ENCODE data around the gene USP20. TPM values are rescaled to one million over a fixed set of nuclear protein-coding genes. Genes with fewer than 3 reads are reported as not detected.

Gene USP20
- total and polyA plus RNA-seq, 10 of the 15 experiments (the other 5 are each of a cell fraction or from before 2014, with no cell fraction given): 0.66 to 23.3 (median 11.0) TPM

- no peak for TF ChIP-seq IRF4 (IDR thresholded peaks at IDR 0.05; ENCODE audit: low read depth, low read length)
- no peak for TF ChIP-seq PBX3 (IDR thresholded peaks at IDR 0.05; ENCODE audit: insufficient replicate concordance, low read depth, low read length)
- no peak for TF ChIP-seq CEBPB (IDR thresholded peaks at IDR 0.05; ENCODE audit: borderline replicate concordance in 1 of 2, low read depth in 2 of 2, low read length in 2 of 2)
- no peak for TF ChIP-seq HDGF (IDR thresholded peaks at IDR 0.05)
- TF ChIP-seq, protein P1, sequence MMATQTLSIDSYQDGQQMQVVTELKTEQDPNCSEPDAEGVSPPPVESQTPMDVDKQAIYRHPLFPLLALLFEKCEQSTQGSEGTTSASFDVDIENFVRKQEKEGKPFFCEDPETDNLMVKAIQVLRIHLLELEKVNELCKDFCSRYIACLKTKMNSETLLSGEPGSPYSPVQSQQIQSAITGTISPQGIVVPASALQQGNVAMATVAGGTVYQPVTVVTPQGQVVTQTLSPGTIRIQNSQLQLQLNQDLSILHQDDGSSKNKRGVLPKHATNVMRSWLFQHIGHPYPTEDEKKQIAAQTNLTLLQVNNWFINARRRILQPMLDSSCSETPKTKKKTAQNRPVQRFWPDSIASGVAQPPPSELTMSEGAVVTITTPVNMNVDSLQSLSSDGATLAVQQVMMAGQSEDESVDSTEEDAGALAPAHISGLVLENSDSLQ (IDR thresholded peaks at IDR 0.05): peak; percentile 48; the same call in 1 of the 2 replicates
- TF ChIP-seq SMAD1 (IDR thresholded peaks at IDR 0.05; ENCODE audit: low read depth, partially characterized antibody): no peak
- TSS peak; percentile 28 for BruUV-seq (replicated peaks)
- Histone ChIP-seq H3K36me3 (ENCODE audit: control insufficient read depth in 2 of 2, insufficient read depth in 2 of 2, low read length in 1 of 2) (peaks cover 7 to 21% of the 10 kb centered on the region in 2 experiments), H3K27ac (ENCODE audit: control insufficient read depth, insufficient read depth) (no peak overlapping the region), H2AFZ (ENCODE audit: control insufficient read depth, low read depth, low read length) (no peak overlapping the region), H3K4me3 (no peak overlapping the region), H3K9ac (ENCODE audit: control insufficient read depth, insufficient read depth, low read length) (no peak overlapping the region), H3K4me1 (ENCODE audit: control insufficient read depth, insufficient read depth, low read length) (peaks cover 3% of the 10 kb centered on the region), H3K4me2 (ENCODE audit: control insufficient read depth, insufficient read depth) (no peak overlapping the region), H3K79me2 (ENCODE audit: control insufficient read depth, insufficient read depth, low read length) (no peaks in the 10 kb centered on the region), H3K27me3 (replicated peaks in 1 of 2; ENCODE audit: control insufficient read depth in 2 of 2, insufficient read depth in 2 of 2, low read length in 1 of 2) (no peaks in the 10 kb centered on the region), H3K9me3 (replicated peaks; ENCODE audit: control insufficient read depth, insufficient read depth, low read length) (no peaks in the 10 kb centered on the region), H4K20me1 (ENCODE audit: control insufficient read depth, insufficient read depth) (no peaks in the 10 kb centered on the region)
- POLR2A ChIA-PET: interaction anchor here (0.9 kb wide), 1 partner anchor 10 kb away, joined by 3 read pairs; no protein-coding TSS in a partner anchor
- no peak for DNase-seq (ENCODE audit: low read depth, low spot score)
- intact Hi-C loops (cut with micrococcal nuclease; ENCODE audit: unreplicated experiment): no loop called here
- RAD21 ChIA-PET (ENCODE audit: unreplicated experiment): no interaction called here
- SMC1A ChIA-PET (ENCODE audit: uncharacterized antibody, unreplicated experiment): no interaction called here
- no peak for FAIRE-seq
- CTCF ChIA-PET: no interaction called here
- in situ Hi-C loops (cut with MboI): no loop called here
- ATAC-seq: no peak
- WGBS (ENCODE audit: insufficient coverage, insufficient replicate concordance, low lambda C conversion rate, missing lambda C conversion rate): 90% methylated on average over 9 of the region's 9 CpGs
Measured at GRCh38 chr9:129813661-129814060, 21.6 kb upstream of the USP20 start.
